Panc1 (cell line): ENCODE measurements around the gene PIGU.
"Not testable (repeated sequence)": the region's sequence is repeated elsewhere in the genome, so short reads cannot be mapped to it uniquely, and the experiment has no call there.

ENCODE experiments used
- CTCF ChIP-seq: fragments of 450-650 bp; IDR thresholded peaks from 2 replicates; pipeline ENCODE4 v1.5.1; 2017; ENCODE audit warnings: mild to moderate bottlenecking
- POLR2AphosphoS5 ChIP-seq: IDR thresholded peaks from 2 replicates; pipeline ENCODE4 v1.6.1; 2012; ENCODE audit warnings: mild to moderate bottlenecking, low read depth, low read length, moderate library complexity
- REST ChIP-seq, 2 experiments: IDR thresholded peaks; 2 replicates each; pipeline ENCODE4 v1.6.1; 2011 to 2012; ENCODE audit warnings: low read depth in 2 of 2, control low read depth in 1 of 2, low read length in 1 of 2, mild to moderate bottlenecking in 1 of 2, moderate library complexity in 1 of 2; ENCODE audit not compliant: insufficient read depth in 1 of 2
- SIN3A ChIP-seq: IDR thresholded peaks from 2 replicates; pipeline ENCODE4 v1.6.1; 2012; ENCODE audit warnings: low read depth, mild to moderate bottlenecking, low read length, moderate library complexity, borderline replicate concordance; ENCODE audit not compliant: insufficient read depth
- TCF7L2 ChIP-seq: IDR thresholded peaks from 2 replicates; pipeline ENCODE4 v1.6.1; 2011; ENCODE audit warnings: mild to moderate bottlenecking, low read depth, low read length, inconsistent platforms

- TF ChIP-seq POLR2AphosphoS5; CTCF; TCF7L2; REST (IDR thresholded peaks at IDR 0.05; ENCODE audit: insufficient read depth in 1 of 2, low read depth in 2 of 2, low read length in 1 of 2); SIN3A: not testable (repeated sequence)
These were observed 60.0 kb downstream of the PIGU start for GRCh38 chr20:34616913-34617312.
